WTC11 (cell line): ENCODE data around the gene FAM117B. TPM values are rescaled to one million over a fixed set of nuclear protein-coding genes. Genes with fewer than 3 reads are reported as not detected.

Experiments used
- ATAC-seq: fragments of 200-7000 bp; cut with Tn5 transposase; 2 replicates; pipeline ENCODE4 v1.10.0; 2021; ENCODE audit warnings: mild to moderate bottlenecking, moderate library complexity
- CTCF ChIA-PET: fragments of 300-600 bp; sonication (Branson Sonifier 250); formaldehyde crosslinking; loops from one replicate; lab custom pipeline; 2021; ENCODE audit warnings: antibody characterized with exemption; lab: Charles Lee
- POLR2A ChIA-PET: fragments of 350-600 bp; sonication (Branson Sonifier 250); formaldehyde crosslinking; loops from one replicate; lab custom pipeline; 2021; ENCODE audit warnings: antibody characterized with exemption; lab: Charles Lee
- DNase-seq: peaks from one replicate; pipeline ENCODE4 v3.0.0; 2021; ENCODE audit warnings: low spot score
- H3K27ac Mint-ChIP-seq: 2 replicates; pipeline ENCODE4 v1.8.0; 2021; ENCODE audit warnings: mixed read lengths
- H3K27me3 Mint-ChIP-seq: 2 replicates; pipeline ENCODE4 v1.8.0; 2021; ENCODE audit warnings: low read depth, mild to moderate bottlenecking, moderate library complexity, mixed read lengths
- H3K36me3 Mint-ChIP-seq: 2 replicates; pipeline ENCODE4 v1.8.0; 2021; ENCODE audit warnings: mixed read lengths
- H3K4me1 Mint-ChIP-seq: 2 replicates; pipeline ENCODE4 v1.8.0; 2022; ENCODE audit warnings: mixed read lengths
- H3K4me3 Mint-ChIP-seq: 2 replicates; pipeline ENCODE4 v1.8.0; 2021; ENCODE audit warnings: mild to moderate bottlenecking, moderate library complexity, mixed read lengths
- H3K9me3 Mint-ChIP-seq: 2 replicates; pipeline ENCODE4 v1.8.0; 2021; ENCODE audit warnings: mixed read lengths
- CREM ChIP-seq: sonication (generic); formaldehyde crosslinking; IDR thresholded peaks from 2 replicates; pipeline ENCODE4 v1.8.1; 2022; ENCODE audit warnings: mild to moderate bottlenecking, missing genetic modification reagents, moderate library complexity
- FOXJ3 ChIP-seq: sonication (generic); formaldehyde crosslinking; IDR thresholded peaks from 2 replicates; pipeline ENCODE4 v1.9.0; 2021; ENCODE audit warnings: missing genetic modification reagents, mild to moderate bottlenecking, borderline replicate concordance
- FOXP4 ChIP-seq: sonication (generic); formaldehyde crosslinking; IDR thresholded peaks from 2 replicates; pipeline ENCODE4 v1.8.0; 2022; ENCODE audit warnings: mild to moderate bottlenecking, missing genetic modification reagents
- KAT7 ChIP-seq: sonication (generic); formaldehyde crosslinking; IDR thresholded peaks from 2 replicates; pipeline ENCODE4 v1.8.1; 2023; ENCODE audit warnings: missing genetic modification reagents, mild to moderate bottlenecking, borderline replicate concordance
- MXD4 ChIP-seq: fragments of 250-450 bp; sonication (Bioruptor Pico); IDR thresholded peaks from 2 replicates; pipeline ENCODE4 v1.8.0; 2021; ENCODE audit warnings: mild to moderate bottlenecking, moderate library complexity, borderline replicate concordance
- NFATC4 ChIP-seq: fragments of 250-450 bp; sonication (Bioruptor Pico); IDR thresholded peaks from 2 replicates; pipeline ENCODE4 v1.9.0; 2021; ENCODE audit warnings: mild to moderate bottlenecking
- SMAD4 ChIP-seq: sonication (generic); formaldehyde crosslinking; IDR thresholded peaks from 2 replicates; pipeline ENCODE4 v1.8.0; 2022; ENCODE audit warnings: mild to moderate bottlenecking, missing genetic modification reagents
- SP1 ChIP-seq: sonication (generic); formaldehyde crosslinking; conservative IDR thresholded peaks from 2 replicates; pipeline ENCODE4 v1.8.1; 2022; ENCODE audit warnings: missing genetic modification reagents
- USF2 ChIP-seq: sonication (generic); formaldehyde crosslinking; IDR thresholded peaks from 2 replicates; pipeline ENCODE4 v1.8.1; 2023; ENCODE audit warnings: mild to moderate bottlenecking, missing genetic modification reagents, moderate library complexity
- ZNF416 ChIP-seq: fragments of 250-450 bp; sonication (Bioruptor Pico); IDR thresholded peaks from 2 replicates; pipeline ENCODE4 v1.9.0; 2021; ENCODE audit warnings: mild to moderate bottlenecking, inconsistent platforms
- ZNF671 ChIP-seq: fragments of 250-450 bp; sonication (Bioruptor Pico); IDR thresholded peaks from 2 replicates; pipeline ENCODE4 v1.8.0; 2021; ENCODE audit warnings: mild to moderate bottlenecking
- total RNA-seq: library from RNA; stranded (reverse); gene quantifications from 3 replicates; pipeline ENCODE4 v1.2.3, GENCODE V29; 2021
- TF ChIP-seq, protein P1 (sequence below): sonication (generic); formaldehyde crosslinking; IDR thresholded peaks from 2 replicates; pipeline ENCODE4 v1.8.1; 2022; ENCODE audit warnings: low read depth, missing genetic modification reagents, borderline replicate concordance
- TF ChIP-seq, protein P2 (sequence below): fragments of 250-450 bp; sonication (Bioruptor Pico); IDR thresholded peaks from 2 replicates; pipeline ENCODE4 v2.1.2; 2022; ENCODE audit warnings: mild to moderate bottlenecking, moderate library complexity

FAM117B gene
- total RNA-seq, 1 experiment from 2014 or later, result 18.1 TPM

DNA sequence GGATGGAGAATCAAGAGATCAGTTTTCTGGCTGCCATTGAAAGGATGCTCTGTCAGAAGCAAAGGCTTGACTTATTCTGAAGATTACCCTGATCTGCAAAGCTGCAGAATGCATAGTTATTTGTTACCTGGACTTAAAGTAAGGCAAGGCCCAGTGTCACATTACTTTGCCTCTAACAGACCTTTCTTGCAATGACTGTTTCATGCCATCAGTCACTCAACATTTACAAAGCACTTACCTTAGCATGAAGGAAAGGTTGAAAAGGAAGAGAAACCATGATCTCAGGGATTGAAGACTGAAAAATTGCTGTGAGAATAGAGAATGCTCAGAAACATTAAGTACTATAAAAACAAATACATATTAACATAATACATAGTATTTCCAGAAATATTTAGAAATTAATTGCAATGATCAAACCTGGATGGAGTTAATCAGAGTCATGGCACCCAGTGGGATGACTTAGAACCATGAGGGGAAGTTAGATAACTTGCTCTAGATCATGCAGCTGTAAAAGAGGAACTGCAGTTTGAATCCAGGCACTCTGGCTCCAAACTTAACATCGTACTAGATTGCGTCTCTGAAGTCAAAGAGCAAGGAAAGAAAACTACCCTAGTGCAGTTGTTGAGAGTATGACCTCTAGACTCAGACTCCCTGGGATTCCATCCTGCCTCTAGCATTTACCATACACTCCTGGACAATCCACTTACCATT, 26.5 kb upstream of the FAM117B start:
- H3K27me3 Mint-ChIP-seq, result no peaks in the 10 kb centered on the region
- ATAC-seq, result no peak
- H3K27ac Mint-ChIP-seq, result no peak overlapping the region
- no peak for DNase-seq
- no peaks in the 10 kb centered on the region for H3K36me3 Mint-ChIP-seq
- H3K4me3 Mint-ChIP-seq, result no peak overlapping the region
- H3K4me1 Mint-ChIP-seq, result no peaks in the 10 kb centered on the region; the same call in 1 of the 2 replicates
- ChIA-PET CTCF (no interaction called here), POLR2A (no interaction called here)
- H3K9me3 Mint-ChIP-seq, result no peaks in the 10 kb centered on the region
- TF ChIP-seq CREM (no peak), MXD4 (CRISPR knock-in tag) (no peak), SP1 (CRISPR knock-in tag) (no peak), SMAD4 (no peak), KAT7 (CRISPR knock-in tag) (no peak), NFATC4 (CRISPR knock-in tag) (no peak), ZNF671 (CRISPR knock-in tag) (no peak)
- TF ChIP-seq, protein P1, sequence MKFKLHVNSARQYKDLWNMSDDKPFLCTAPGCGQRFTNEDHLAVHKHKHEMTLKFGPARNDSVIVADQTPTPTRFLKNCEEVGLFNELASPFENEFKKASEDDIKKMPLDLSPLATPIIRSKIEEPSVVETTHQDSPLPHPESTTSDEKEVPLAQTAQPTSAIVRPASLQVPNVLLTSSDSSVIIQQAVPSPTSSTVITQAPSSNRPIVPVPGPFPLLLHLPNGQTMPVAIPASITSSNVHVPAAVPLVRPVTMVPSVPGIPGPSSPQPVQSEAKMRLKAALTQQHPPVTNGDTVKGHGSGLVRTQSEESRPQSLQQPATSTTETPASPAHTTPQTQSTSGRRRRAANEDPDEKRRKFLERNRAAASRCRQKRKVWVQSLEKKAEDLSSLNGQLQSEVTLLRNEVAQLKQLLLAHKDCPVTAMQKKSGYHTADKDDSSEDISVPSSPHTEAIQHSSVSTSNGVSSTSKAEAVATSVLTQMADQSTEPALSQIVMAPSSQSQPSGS, result no peak
- TF ChIP-seq, protein P2, sequence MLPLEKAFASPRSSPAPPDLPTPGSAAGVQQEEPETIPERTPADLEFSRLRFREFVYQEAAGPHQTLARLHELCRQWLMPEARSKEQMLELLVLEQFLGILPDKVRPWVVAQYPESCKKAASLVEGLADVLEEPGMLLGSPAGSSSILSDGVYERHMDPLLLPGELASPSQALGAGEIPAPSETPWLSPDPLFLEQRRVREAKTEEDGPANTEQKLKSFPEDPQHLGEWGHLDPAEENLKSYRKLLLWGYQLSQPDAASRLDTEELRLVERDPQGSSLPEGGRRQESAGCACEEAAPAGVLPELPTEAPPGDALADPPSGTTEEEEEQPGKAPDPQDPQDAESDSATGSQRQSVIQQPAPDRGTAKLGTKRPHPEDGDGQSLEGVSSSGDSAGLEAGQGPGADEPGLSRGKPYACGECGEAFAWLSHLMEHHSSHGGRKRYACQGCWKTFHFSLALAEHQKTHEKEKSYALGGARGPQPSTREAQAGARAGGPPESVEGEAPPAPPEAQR (CRISPR knock-in tag), result no peak

GRCh38 chr2:202609381-202610145, 25.2 kb upstream of the FAM117B start:
- CTCF ChIA-PET, result interaction anchor here (1.6 kb wide), 1 partner anchor 21 kb away, joined by 7 read pairs; no protein-coding TSS in a partner anchor

More at GRCh38 chr2:202609381-202610145, 25.2 kb upstream of the FAM117B start:
- POLR2A ChIA-PET, result interaction anchor here (0.9 kb wide), 1 partner anchor 13 kb away, joined by 3 read pairs; no protein-coding TSS in a partner anchor
- DNase-seq, result no peak
- no peak overlapping the region for H3K27ac Mint-ChIP-seq
- H3K36me3 Mint-ChIP-seq, result no peaks in the 10 kb centered on the region
- TF ChIP-seq FOXP4 (no peak), USF2 (CRISPR knock-in tag) (no peak), FOXJ3 (CRISPR knock-in tag) (no peak), ZNF416 (CRISPR knock-in tag) (no peak)
- TF ChIP-seq, all 79 proteins: peak for 0
- Mint-ChIP-seq H3K27me3 (no peaks in the 10 kb centered on the region), H3K9me3 (no peaks in the 10 kb centered on the region), H3K4me3 (no peak overlapping the region), H3K4me1 (no peaks in the 10 kb centered on the region; the same call in 1 of the 2 replicates)
- ATAC-seq, result no peak
